Psoas muscle (tissue), 8 donors: Measurements from ENCODE around the gene DHRS7B. TPM values are rescaled to one million over a fixed set of nuclear protein-coding genes. Genes with fewer than 3 reads are reported as not detected.

Source experiments
- ATAC-seq, 4 donors: fragments of 200-7000 bp; cut with Tn5 transposase; one replicate each; pipeline ENCODE4 v1.9.1; 2020; ENCODE audit warnings: moderate library complexity in 3 of 4, mild to moderate bottlenecking in 2 of 4
- DNase-seq, 2 donors: peaks; one replicate each; pipeline ENCODE4 v3.0.0-alpha.2; 2020
- H3K27ac ChIP-seq: fragments of 200-600 bp; one replicate; pipeline ENCODE4 v1.8.0; 2022
- H3K27me3 ChIP-seq, 3 donors: fragments of 200-600 bp in 1 of 3; one replicate each; pipeline versions ENCODE4 v1.6.1 to v1.8.0; 2013 to 2022; ENCODE audit warnings: low read length in 2 of 3, mild to moderate bottlenecking in 2 of 3, moderate library complexity in 1 of 3; ENCODE audit not compliant: insufficient read depth in 3 of 3
- H3K36me3 ChIP-seq, 2 donors: fragments of 200-600 bp in 1 of 2; one replicate each; pipeline versions ENCODE4 v1.6.1 to v1.8.0; 2013 to 2022; ENCODE audit warnings: low read depth in 1 of 2, mild to moderate bottlenecking in 1 of 2, moderate library complexity in 1 of 2; ENCODE audit not compliant: insufficient read depth in 1 of 2
- H3K4me1 ChIP-seq: fragments of 200-600 bp; one replicate; pipeline ENCODE4 v1.8.0; 2022
- H3K4me3 ChIP-seq: fragments of 200-600 bp; one replicate; pipeline ENCODE4 v1.8.0; 2022; ENCODE audit warnings: mild to moderate bottlenecking
- H3K9me3 ChIP-seq: fragments of 200-600 bp; one replicate; pipeline ENCODE4 v1.8.0; 2022
- WGBS, 3 donors: extraction: QIAGEN DNeasy Blood & Tissue Kit; methylation state at CpG; one replicate each; pipeline versions ENCODE4 v1.1.6 to v1.1.7; 2013; 5-methylcytosine and 5-hydroxymethylcytosine counted together
- intact Hi-C, 2 donors: fragments of 100-400 bp; cut with DNase I; formaldehyde crosslinking; loops; one replicate each; pipeline versions ENCODE4 v1.11.0 to v1.14.2; 2022
- polyA plus RNA-seq, 3 donors: library from polyadenylated mRNA; stranded (reverse); fragments of 200-250 nt; gene quantifications; one replicate each; pipeline ENCODE4 v1.2.3, GENCODE V29; 2013
- total RNA-seq, 4 donors: library from RNA; stranded (reverse); fragmentation: NEBNext Ultra II Directional in 2 of 4; extraction: Animal tissue kit (Norgen Biotek cat#: 25700) in 2 of 4; gene quantifications; one replicate each; pipeline versions ENCODE4 v1.2.1 to v1.2.4, GENCODE V29; 2021 to 2023
- TF ChIP-seq, protein P1 (sequence below): fragments of 200-600 bp; IDR thresholded peaks from one replicate; pipeline ENCODE4 v1.8.0; 2022; ENCODE audit warnings: antibody characterized with exemption
- donor health status: healthy with polysubstance abuse.
- donor health status: DM: no; HTN: no; CAD: no; lungs with moderate emphysema.
- donor health status: Bipolar disorder and iron deficiency.
- donor health status: healthy.
- donor health status: DM: yes; HTN: yes; CAD: no.
- donor health status: DM: no; HTN: no; CAD: no.
- donor health status: DM: no; HTN: no; CAD: no.
- donor health status: DM: yes; HTN: yes; CAD: no.

DHRS7B gene
- total and polyA plus RNA-seq, 7 donors: 15.7 to 50.1 (median 31.9) TPM

- 37 to 42% (median 37%) methylated on average over 17 of the region's 17 CpGs for WGBS, 3 donors
- peak overlapping the region; percentile 99 for H3K27ac ChIP-seq
- intact Hi-C loops: loop anchor here (2.0 to 5.0 kb wide), 6 partner anchors 37 to 167 kb away; partner anchors contain the start of genes DHRS7B (in 2 of the 2) and USP22 (in 1 of the 2)
- peak; percentile 38 to 59 (median 54) for ATAC-seq
- TF ChIP-seq, protein P1, sequence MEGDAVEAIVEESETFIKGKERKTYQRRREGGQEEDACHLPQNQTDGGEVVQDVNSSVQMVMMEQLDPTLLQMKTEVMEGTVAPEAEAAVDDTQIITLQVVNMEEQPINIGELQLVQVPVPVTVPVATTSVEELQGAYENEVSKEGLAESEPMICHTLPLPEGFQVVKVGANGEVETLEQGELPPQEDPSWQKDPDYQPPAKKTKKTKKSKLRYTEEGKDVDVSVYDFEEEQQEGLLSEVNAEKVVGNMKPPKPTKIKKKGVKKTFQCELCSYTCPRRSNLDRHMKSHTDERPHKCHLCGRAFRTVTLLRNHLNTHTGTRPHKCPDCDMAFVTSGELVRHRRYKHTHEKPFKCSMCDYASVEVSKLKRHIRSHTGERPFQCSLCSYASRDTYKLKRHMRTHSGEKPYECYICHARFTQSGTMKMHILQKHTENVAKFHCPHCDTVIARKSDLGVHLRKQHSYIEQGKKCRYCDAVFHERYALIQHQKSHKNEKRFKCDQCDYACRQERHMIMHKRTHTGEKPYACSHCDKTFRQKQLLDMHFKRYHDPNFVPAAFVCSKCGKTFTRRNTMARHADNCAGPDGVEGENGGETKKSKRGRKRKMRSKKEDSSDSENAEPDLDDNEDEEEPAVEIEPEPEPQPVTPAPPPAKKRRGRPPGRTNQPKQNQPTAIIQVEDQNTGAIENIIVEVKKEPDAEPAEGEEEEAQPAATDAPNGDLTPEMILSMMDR: no peak
- peak; percentile 61 to 89 for DNase-seq
- H3K4me1 ChIP-seq: peaks cover 75% of the 10 kb centered on the region
- no peaks in the 10 kb centered on the region for H3K9me3 ChIP-seq
- peak overlapping the region; percentile 44 for H3K4me3 ChIP-seq
- H3K36me3 ChIP-seq: peaks cover 0 to 6% of the 10 kb centered on the region in 2 donors
- no peaks in the 10 kb centered on the region for H3K27me3 ChIP-seq
Measured at GRCh38 chr17:21209511-21210175, 82.9 kb downstream of the DHRS7B start.

DNA sequence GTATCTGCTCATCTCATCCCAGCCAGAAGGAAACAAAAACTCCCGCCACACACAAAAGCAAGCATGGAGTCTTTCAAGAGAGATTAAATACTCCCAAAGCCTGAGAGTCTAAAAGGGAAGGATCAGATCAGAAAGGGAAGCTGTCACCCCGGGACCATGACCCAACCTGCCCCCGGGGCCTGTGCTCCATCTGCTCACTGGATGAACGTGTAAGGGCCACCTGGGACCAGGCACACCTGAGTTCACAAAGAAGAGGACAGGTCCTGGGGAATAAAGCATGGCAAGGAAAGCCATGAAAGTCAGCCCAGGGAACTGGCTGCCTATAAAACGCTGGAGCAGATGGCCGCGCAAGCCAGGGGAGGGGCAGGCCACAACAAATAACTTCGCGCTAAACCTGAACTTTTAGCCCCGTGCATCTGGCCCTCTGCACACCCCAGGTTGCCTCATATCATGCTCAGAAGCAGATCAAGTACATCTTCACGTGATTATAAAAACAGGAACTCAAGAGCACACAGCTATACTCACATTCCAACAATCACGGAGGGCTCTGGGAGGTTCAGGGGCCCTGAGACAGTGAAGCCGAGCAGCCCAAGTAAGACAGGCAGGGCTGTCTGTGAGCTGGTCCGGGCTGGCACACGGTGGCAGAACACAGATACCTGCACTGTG is 83.8 kb downstream of the DHRS7B start:
- intact Hi-C loops: loop anchor here (5.0 kb wide), 5 partner anchors 38 to 168 kb away; partner anchors contain the start of genes DHRS7B (in 2 of the 2) and USP22 (in 1 of the 2)
- 47 to 67% (median 51%) methylated on average over 15 of the region's 15 CpGs for WGBS, 3 donors
- DNase-seq: no peak
- Histone ChIP-seq H3K4me3 (peak overlapping the region; percentile 97), H3K36me3 (peaks cover 0 to 6% of the 10 kb centered on the region in 2 donors), H3K9me3 (no peaks in the 10 kb centered on the region), H3K4me1 (peaks cover 71% of the 10 kb centered on the region), H3K27me3 (no peaks in the 10 kb centered on the region), H3K27ac (peak overlapping the region; percentile 99)
- no peak for ATAC-seq
- TF ChIP-seq, protein P1: no peak

- Histone ChIP-seq H3K9me3 (no peaks in the 10 kb centered on the region), H3K27me3 (no peaks in the 10 kb centered on the region), H3K4me1 (peaks cover 78% of the 10 kb centered on the region), H3K4me3 (peak overlapping the region; percentile 97), H3K36me3 (peaks cover 0 to 9% of the 10 kb centered on the region in 2 donors), H3K27ac (peak overlapping the region; percentile 99)
- intact Hi-C loops: loop anchor here (5.0 kb wide), 5 partner anchors 40 to 170 kb away; partner anchors contain the start of genes DHRS7B (in 2 of the 2) and USP22 (in 1 of the 2)
- TF ChIP-seq, protein P1: no peak
- 25 to 47% (median 34%) methylated on average over 9 of the region's 9 CpGs for WGBS, 3 donors
- ATAC-seq (peak in 3 of 4 donors; percentile 35 to 54 (median 39)), DNase-seq (peak in 1 of 2 donors; percentile 76)
Measured at GRCh38 chr17:21211825-21212479, 85.2 kb downstream of the DHRS7B start.

GRCh38 chr17:21212826-21213637 is 86.3 kb downstream of the DHRS7B start:
- H3K4me3 ChIP-seq: peak overlapping the region; percentile 97
- TF ChIP-seq, protein P1: no peak
- intact Hi-C loops: loop anchor here (5.0 kb wide), 5 partner anchors 41 to 171 kb away; partner anchors contain the start of genes DHRS7B (in 2 of the 2) and USP22 (in 1 of the 2)
- DNase-seq: no peak
- H3K36me3 ChIP-seq: peaks cover 0 to 14% of the 10 kb centered on the region in 2 donors
- H3K9me3 ChIP-seq: no peaks in the 10 kb centered on the region
- ATAC-seq: no peak
- H3K4me1 ChIP-seq: peaks cover 72% of the 10 kb centered on the region
- 4 to 5% (median 5%) methylated on average over 18 of the region's 18 CpGs for WGBS, 3 donors
- peak overlapping the region; percentile 99 for H3K27ac ChIP-seq
- no peaks in the 10 kb centered on the region for H3K27me3 ChIP-seq
